G401.6 (cell line): ENCODE data around the gene IPO13.

Experiments used
- FAIRE-seq: peaks from 2 replicates; lab custom pipeline; 2012; peaks lifted over from hg19 to GRCh38; lab: Jason Lieb, UNC

The IPO13 gene

GRCh38 chr1:43930168-43930948, 16.4 kb upstream of the IPO13 start:
- FAIRE-seq: no peak

GRCh38 chr1:43930949-43931275, 15.8 kb upstream of the IPO13 start:
- FAIRE-seq: no peak

GRCh38 chr1:43931711-43932660, 14.8 kb upstream of the IPO13 start:
- no peak for FAIRE-seq

- no peak for FAIRE-seq
Measured at GRCh38 chr1:43932786-43933385, 13.9 kb upstream of the IPO13 start.

- FAIRE-seq: no peak
Measured at GRCh38 chr1:43933386-43934100, 13.2 kb upstream of the IPO13 start, which contains the start of gene ARTN. TSS of gene ARTN (plus strand) at chr1:43933801. CDS start at chr1:43935657, 1,856 bp downstream.

- FAIRE-seq: no peak
Measured at GRCh38 chr1:43934101-43934985, 12.4 kb upstream of the IPO13 start.

- no peak for FAIRE-seq
Measured at GRCh38 chr1:43934986-43935324, 11.8 kb upstream of the IPO13 start.

- no peak for FAIRE-seq
Measured at GRCh38 chr1:43935711-43936427, 10.9 kb upstream of the IPO13 start.

- no peak for FAIRE-seq
Measured at GRCh38 chr1:43936431-43937151, 10.2 kb upstream of the IPO13 start.

GRCh38 chr1:43937179-43937865, 9.4 kb upstream of the IPO13 start:
- no peak for FAIRE-seq

GRCh38 chr1:43938383-43938782, 8.4 kb upstream of the IPO13 start:
- FAIRE-seq: no peak

- no peak for FAIRE-seq
Measured at GRCh38 chr1:43938892-43939587, 7.7 kb upstream of the IPO13 start.

GRCh38 chr1:43942411-43942810, 4.3 kb upstream of the IPO13 start:
- FAIRE-seq: no peak

GRCh38 chr1:43944860-43945259, 1.9 kb upstream of the IPO13 start:
- FAIRE-seq: no peak

GRCh38 chr1:43945674-43946235, 995 bp upstream of the IPO13 start:
- FAIRE-seq: no peak

GRCh38 chr1:43947061-43947873, 517 bp downstream of the IPO13 start:
- FAIRE-seq: no peak

GRCh38 chr1:43947874-43948437, 1.2 kb downstream of the IPO13 start:
- FAIRE-seq: no peak
